ENCODE data around the gene SLC18A2.
"Not testable (repeated sequence)": the region's sequence is repeated elsewhere in the genome, so short reads cannot be mapped to it uniquely, and the experiment has no call there.

The SLC18A2 gene

GRCh38 chr10:117266400-117266799 is 25.5 kb downstream of the SLC18A2 start:
- no peak for DNase-seq

- no peak for DNase-seq
These were observed 25.9 kb downstream of the SLC18A2 start for GRCh38 chr10:117266812-117267211.

GRCh38 chr10:117268258-117268657 is 27.3 kb downstream of the SLC18A2 start:
- DNase-seq, result no peak

- DNase-seq, result no peak
These were observed 28.0 kb downstream of the SLC18A2 start for GRCh38 chr10:117268907-117269306.

- DNase-seq, result no peak
These were observed 30.5 kb downstream of the SLC18A2 start for GRCh38 chr10:117271427-117271826.

- DNase-seq, result no peak
These were observed 31.5 kb downstream of the SLC18A2 start for GRCh38 chr10:117272195-117273076.

GRCh38 chr10:117273980-117274379 is 33.1 kb downstream of the SLC18A2 start:
- DNase-seq, result no peak

- no peak for DNase-seq
These were observed 33.6 kb downstream of the SLC18A2 start for GRCh38 chr10:117274509-117274908.

GRCh38 chr10:117275121-117275520 is 34.2 kb downstream of the SLC18A2 start:
- no peak for DNase-seq

- DNase-seq, result no peak
These were observed 36.8 kb downstream of the SLC18A2 start for GRCh38 chr10:117277675-117278074.

- DNase-seq, result no peak
These were observed 44.0 kb downstream of the SLC18A2 start for GRCh38 chr10:117284716-117285494.

GRCh38 chr10:117290872-117291271 is 50.0 kb downstream of the SLC18A2 start:
- DNase-seq, result not testable (repeated sequence)

- no peak for DNase-seq
These were observed 53.2 kb downstream of the SLC18A2 start for GRCh38 chr10:117294039-117294645.

GRCh38 chr10:117294735-117295134 is 53.8 kb downstream of the SLC18A2 start:
- no peak for DNase-seq

GRCh38 chr10:117298219-117298618 is 57.3 kb downstream of the SLC18A2 start:
- DNase-seq, result no peak

- DNase-seq, result no peak
These were observed 58.5 kb downstream of the SLC18A2 start for GRCh38 chr10:117299435-117299834.

GRCh38 chr10:117300671-117301070 is 59.8 kb downstream of the SLC18A2 start:
- DNase-seq, result no peak

GRCh38 chr10:117303451-117303850 is 62.5 kb downstream of the SLC18A2 start:
- not testable (repeated sequence) for DNase-seq

- DNase-seq, result no peak
These were observed 65.8 kb downstream of the SLC18A2 start for GRCh38 chr10:117306674-117307073.

- no peak for DNase-seq
These were observed 70.3 kb downstream of the SLC18A2 start for GRCh38 chr10:117311261-117311660.

- no peak for DNase-seq
These were observed 71.5 kb downstream of the SLC18A2 start for GRCh38 chr10:117312430-117312829.

GRCh38 chr10:117313641-117314040 is 72.7 kb downstream of the SLC18A2 start:
- no peak for DNase-seq

GRCh38 chr10:117316701-117317100 is 75.8 kb downstream of the SLC18A2 start:
- no peak for DNase-seq

- no peak for DNase-seq
These were observed 78.0 kb downstream of the SLC18A2 start for GRCh38 chr10:117318909-117319308.

Data from NCI-H524 treated with DMSO at 0.1 percent for 48 hours (cell line).